SU-DHL-6 (cell line): ENCODE data around the gene MAPT.

Experiments used
- H2AFZ ChIP-seq: fragments of 200-600 bp; sonication (generic); 2 replicates; pipeline ENCODE4 v1.6.1; 2014; ENCODE audit warnings: low read depth, mild to moderate bottlenecking, moderate library complexity, mixed read lengths, antibody characterized with exemption, low read length; ENCODE audit not compliant: severe bottlenecking
- H3F3A ChIP-seq: fragments of 200-600 bp; shearing (Covaris generic); 2 replicates; pipeline ENCODE4 v1.6.0; 2016; ENCODE audit warnings: antibody characterized with exemption, mild to moderate bottlenecking; ENCODE audit not compliant: insufficient read depth
- H3K27ac ChIP-seq: fragments of 200-600 bp; sonication (generic); 2 replicates; pipeline ENCODE4 v1.5.1; 2016; ENCODE audit warnings: low read depth, mild to moderate bottlenecking, low read length, moderate library complexity, mixed read lengths
- H3K27me3 ChIP-seq: fragments of 200-600 bp; sonication (generic), shearing (Covaris generic); 2 replicates; pipeline ENCODE4 v1.6.0; 2014; ENCODE audit warnings: mild to moderate bottlenecking, low read length
- H3K36me3 ChIP-seq: fragments of 200-600 bp; sonication (generic); 2 replicates; pipeline ENCODE4 v1.6.1; 2014; ENCODE audit warnings: mild to moderate bottlenecking, low read length, mixed read lengths
- H3K4me2 ChIP-seq: fragments of 300-600, 200-600 bp; shearing (Covaris generic), sonication (generic); 2 replicates; pipeline ENCODE4 v1.6.0; 2014; ENCODE audit warnings: low read length, low read depth, mild to moderate bottlenecking; ENCODE audit not compliant: poor library complexity, severe bottlenecking
- H3K4me3 ChIP-seq: fragments of 200-600 bp; sonication (generic); 2 replicates; pipeline ENCODE4 v1.5.1; 2014; ENCODE audit warnings: antibody characterized with exemption, low read length, mild to moderate bottlenecking, mixed read lengths; ENCODE audit not compliant: insufficient read depth, poor library complexity, severe bottlenecking
- H3K79me2 ChIP-seq: fragments of 200-600 bp; sonication (generic); 2 replicates; pipeline ENCODE4 v1.6.1; 2014; ENCODE audit warnings: mild to moderate bottlenecking, low read length, moderate library complexity; ENCODE audit not compliant: insufficient read depth
- H3K9ac ChIP-seq: fragments of 200-600 bp; sonication (generic); 2 replicates; pipeline ENCODE4 v1.7.0; 2014; ENCODE audit warnings: mild to moderate bottlenecking, low read length
- H3K9me2 ChIP-seq: fragments of 200-600 bp; sonication (generic); replicated peaks from 2 replicates; pipeline ENCODE4 v1.6.1; 2014; ENCODE audit warnings: low read length; ENCODE audit not compliant: insufficient read depth
- H3K9me3 ChIP-seq: fragments of 200-600 bp; sonication (generic); 2 replicates; pipeline ENCODE4 v1.6.1; 2014; ENCODE audit warnings: low read length, mixed read lengths; ENCODE audit not compliant: insufficient read depth
- H4K20me1 ChIP-seq: fragments of 200-600 bp; sonication (generic); 2 replicates; pipeline ENCODE4 v1.6.1; 2014; ENCODE audit warnings: low read depth, mild to moderate bottlenecking, antibody characterized with exemption, low read length, moderate library complexity, mixed read lengths
- EZH2phosphoT487 ChIP-seq: fragments of 200-600 bp; sonication (generic), shearing (Covaris generic); conservative IDR thresholded peaks from 2 replicates; pipeline ENCODE4 v1.6.1; 2018; ENCODE audit warnings: mild to moderate bottlenecking, antibody characterized with exemption, low read length, moderate library complexity, mixed read lengths
- TF ChIP-seq, protein P1 (sequence below): fragments of 200-600 bp; sonication (generic); IDR thresholded peaks from one replicate; pipeline ENCODE4 v1.5.1; 2017; ENCODE audit warnings: antibody characterized with exemption, mild to moderate bottlenecking, low read length, moderate library complexity; ENCODE audit not compliant: insufficient read depth, poor library complexity, severe bottlenecking

Gene MAPT

DNA sequence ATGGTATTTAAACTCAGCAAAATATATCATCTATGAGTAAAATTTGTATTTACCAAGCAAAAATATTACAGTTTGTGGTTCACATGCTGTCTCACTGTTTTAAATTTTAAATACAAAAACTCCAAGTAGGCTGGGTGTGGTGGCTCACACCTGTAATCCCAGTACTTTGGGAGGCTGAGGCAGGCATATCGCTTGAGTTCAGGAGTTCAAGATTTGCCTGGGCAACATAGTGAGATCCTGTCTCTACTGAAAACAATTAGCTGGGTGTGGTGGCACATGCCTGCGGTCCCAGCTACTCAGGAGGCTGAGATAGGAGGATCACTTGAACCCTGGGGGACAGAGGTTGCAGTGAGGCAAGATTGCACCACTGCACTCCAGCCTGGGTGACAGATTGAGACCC is 37.3 kb downstream of the MAPT start:
- Histone ChIP-seq H3K9ac (no peak overlapping the region), H3K27me3 (no peaks in the 10 kb centered on the region), H3K9me3 (no peaks in the 10 kb centered on the region), H3K4me2 (no peak overlapping the region), H4K20me1 (no peaks in the 10 kb centered on the region), H3K36me3 (no peaks in the 10 kb centered on the region), H3F3A (no peaks in the 10 kb centered on the region), H2AFZ (no peak overlapping the region), H3K79me2 (no peaks in the 10 kb centered on the region), H3K27ac (no peak overlapping the region), H3K4me3 (no peak overlapping the region), H3K9me2 (no peaks in the 10 kb centered on the region)
- no peak for TF ChIP-seq EZH2phosphoT487
- TF ChIP-seq, protein P1, sequence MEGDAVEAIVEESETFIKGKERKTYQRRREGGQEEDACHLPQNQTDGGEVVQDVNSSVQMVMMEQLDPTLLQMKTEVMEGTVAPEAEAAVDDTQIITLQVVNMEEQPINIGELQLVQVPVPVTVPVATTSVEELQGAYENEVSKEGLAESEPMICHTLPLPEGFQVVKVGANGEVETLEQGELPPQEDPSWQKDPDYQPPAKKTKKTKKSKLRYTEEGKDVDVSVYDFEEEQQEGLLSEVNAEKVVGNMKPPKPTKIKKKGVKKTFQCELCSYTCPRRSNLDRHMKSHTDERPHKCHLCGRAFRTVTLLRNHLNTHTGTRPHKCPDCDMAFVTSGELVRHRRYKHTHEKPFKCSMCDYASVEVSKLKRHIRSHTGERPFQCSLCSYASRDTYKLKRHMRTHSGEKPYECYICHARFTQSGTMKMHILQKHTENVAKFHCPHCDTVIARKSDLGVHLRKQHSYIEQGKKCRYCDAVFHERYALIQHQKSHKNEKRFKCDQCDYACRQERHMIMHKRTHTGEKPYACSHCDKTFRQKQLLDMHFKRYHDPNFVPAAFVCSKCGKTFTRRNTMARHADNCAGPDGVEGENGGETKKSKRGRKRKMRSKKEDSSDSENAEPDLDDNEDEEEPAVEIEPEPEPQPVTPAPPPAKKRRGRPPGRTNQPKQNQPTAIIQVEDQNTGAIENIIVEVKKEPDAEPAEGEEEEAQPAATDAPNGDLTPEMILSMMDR, result no peak

DNA sequence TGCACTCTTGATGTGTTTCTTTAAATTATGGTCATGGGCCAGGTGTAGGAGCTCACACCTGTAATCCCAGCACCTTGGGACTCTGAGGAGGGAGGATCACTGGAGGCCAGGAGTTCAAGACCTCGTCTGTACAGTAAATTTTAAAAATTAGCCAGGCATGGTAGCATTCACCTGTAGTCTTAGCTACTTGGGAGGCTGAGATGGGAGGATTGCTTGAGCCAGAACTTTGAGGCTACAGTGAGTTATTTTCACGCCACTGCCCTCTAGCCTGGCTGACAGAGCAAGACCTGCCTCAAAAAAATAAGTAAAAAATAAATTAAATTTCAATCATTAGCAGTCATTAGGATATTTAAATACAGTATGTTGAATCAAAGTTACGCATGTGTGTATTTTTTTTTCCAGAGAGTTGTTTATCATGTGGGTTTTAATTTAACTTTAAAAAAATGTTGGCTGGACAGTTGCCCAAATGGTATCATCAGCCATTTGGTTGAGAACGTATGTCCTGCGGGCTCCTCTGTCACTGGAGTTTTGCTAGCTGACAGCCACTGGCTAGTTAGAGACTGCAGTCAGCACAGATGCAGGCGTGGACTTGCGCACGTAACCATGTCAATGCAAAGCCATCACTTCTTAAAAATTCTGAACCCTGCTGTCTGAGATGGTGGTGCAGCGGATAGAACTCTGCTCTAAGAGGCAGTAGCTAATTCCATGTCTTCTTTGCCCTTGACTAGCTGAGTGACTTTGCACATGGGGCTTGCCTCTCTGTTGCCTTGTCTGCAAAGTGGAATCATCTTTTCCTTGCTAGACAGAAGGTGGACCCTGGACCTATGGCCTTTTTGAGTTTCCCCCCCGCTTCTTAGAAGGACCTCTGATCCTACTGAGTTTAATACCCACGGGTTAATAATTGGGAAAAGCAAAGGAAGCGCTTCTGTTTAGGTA is 40.0 kb downstream of the MAPT start:
- Histone ChIP-seq H3K4me3 (no peak overlapping the region), H3K9me3 (no peaks in the 10 kb centered on the region), H3K79me2 (no peaks in the 10 kb centered on the region), H3K9ac (no peak overlapping the region), H3K36me3 (no peaks in the 10 kb centered on the region), H3K9me2 (no peaks in the 10 kb centered on the region), H3F3A (no peaks in the 10 kb centered on the region), H2AFZ (no peak overlapping the region), H3K27ac (no peak overlapping the region), H3K27me3 (no peaks in the 10 kb centered on the region), H3K4me2 (no peak overlapping the region), H4K20me1 (no peaks in the 10 kb centered on the region)
- TF ChIP-seq, protein P1, result no peak
- TF ChIP-seq EZH2phosphoT487, result no peak

GRCh38 chr17:45935197-45935709 is 40.9 kb downstream of the MAPT start:
- no peak for TF ChIP-seq EZH2phosphoT487
- TF ChIP-seq, protein P1, result no peak
- no peaks in the 10 kb centered on the region for H3K27me3 ChIP-seq

More at GRCh38 chr17:45935197-45935709, 40.9 kb downstream of the MAPT start:
- Histone ChIP-seq H3K9ac (no peak overlapping the region), H3K9me2 (no peaks in the 10 kb centered on the region), H3K4me3 (no peak overlapping the region), H2AFZ (no peak overlapping the region), H3K27ac (no peak overlapping the region), H4K20me1 (no peaks in the 10 kb centered on the region), H3K4me2 (no peak overlapping the region), H3F3A (no peaks in the 10 kb centered on the region), H3K79me2 (no peaks in the 10 kb centered on the region), H3K9me3 (no peaks in the 10 kb centered on the region), H3K36me3 (no peaks in the 10 kb centered on the region)
